AG04449 (cell line): ENCODE results near the gene NDOR1.

Experiments used
- CTCF ChIA-PET: fragments of 350-600 bp; formaldehyde crosslinking; extraction: SDS; loops from one replicate; lab custom pipeline; 2021; ENCODE audit warnings: antibody characterized with exemption; lab: Yijun Ruan, JAX
- POLR2A ChIA-PET: fragments of 400-600, 350-600 bp; formaldehyde crosslinking; extraction: SDS; loops from one replicate; lab custom pipeline; 2020; ENCODE audit warnings: antibody characterized with exemption, inconsistent platforms; lab: Yijun Ruan, JAX
- DNase-seq: peaks from one replicate; pipeline ENCODE4 v3.0.0-alpha.2; 2010; ENCODE audit warnings: low read depth, low spot score
- H3K4me3 ChIP-seq: 2 replicates; pipeline ENCODE4 v1.5.1; 2011; ENCODE audit warnings: low read depth, mild to moderate bottlenecking, control low read depth, low read length
- TF ChIP-seq, protein P1 (sequence below): IDR thresholded peaks from one replicate; pipeline ENCODE4 v1.5.1; 2011; ENCODE audit warnings: mild to moderate bottlenecking, moderate library complexity, low read length, control low read depth, inconsistent platforms; ENCODE audit not compliant: insufficient read depth; ENCODE audit errors: missing control alignments

Gene NDOR1

DNA sequence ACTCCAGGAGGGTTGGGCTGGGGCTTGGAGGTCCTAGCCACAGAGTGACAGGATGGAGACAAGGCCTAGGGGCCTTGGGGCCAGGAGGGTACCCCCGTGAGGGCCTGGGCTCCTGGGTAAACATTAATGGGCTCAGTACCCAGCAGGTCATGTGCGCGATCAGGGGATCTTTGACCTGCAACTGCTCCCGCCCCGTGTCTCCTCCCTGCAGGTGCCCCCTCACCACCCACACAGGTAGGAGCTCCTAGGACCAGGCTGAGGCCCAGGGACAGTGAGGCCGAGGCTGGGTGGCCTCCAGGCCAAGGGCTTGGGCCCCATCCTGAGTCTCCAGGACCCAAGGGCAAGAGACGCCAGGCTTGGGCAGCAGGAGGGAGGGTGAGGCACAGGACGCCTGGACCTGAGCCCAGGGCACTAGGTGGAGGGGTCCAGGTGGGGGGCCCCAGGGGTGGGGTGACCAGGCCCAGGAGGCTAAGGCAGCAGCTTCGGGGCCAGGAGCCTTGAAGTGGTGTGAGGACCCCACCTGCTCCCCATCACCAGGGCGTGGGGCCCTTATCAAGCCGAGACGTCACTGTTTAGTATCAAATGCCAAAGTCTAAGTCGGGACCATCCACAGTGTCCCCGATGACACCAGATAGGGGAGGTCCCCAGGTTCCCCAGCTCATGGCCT, 25.3 kb downstream of the NDOR1 start, which contains the start of gene SLC34A3:
Gene SLC34A3 (plus strand): TSS at position 197 of the 667 bp plus-strand sequence. CDS start 802 bp downstream, outside the sequence.
- TF ChIP-seq, protein P1, sequence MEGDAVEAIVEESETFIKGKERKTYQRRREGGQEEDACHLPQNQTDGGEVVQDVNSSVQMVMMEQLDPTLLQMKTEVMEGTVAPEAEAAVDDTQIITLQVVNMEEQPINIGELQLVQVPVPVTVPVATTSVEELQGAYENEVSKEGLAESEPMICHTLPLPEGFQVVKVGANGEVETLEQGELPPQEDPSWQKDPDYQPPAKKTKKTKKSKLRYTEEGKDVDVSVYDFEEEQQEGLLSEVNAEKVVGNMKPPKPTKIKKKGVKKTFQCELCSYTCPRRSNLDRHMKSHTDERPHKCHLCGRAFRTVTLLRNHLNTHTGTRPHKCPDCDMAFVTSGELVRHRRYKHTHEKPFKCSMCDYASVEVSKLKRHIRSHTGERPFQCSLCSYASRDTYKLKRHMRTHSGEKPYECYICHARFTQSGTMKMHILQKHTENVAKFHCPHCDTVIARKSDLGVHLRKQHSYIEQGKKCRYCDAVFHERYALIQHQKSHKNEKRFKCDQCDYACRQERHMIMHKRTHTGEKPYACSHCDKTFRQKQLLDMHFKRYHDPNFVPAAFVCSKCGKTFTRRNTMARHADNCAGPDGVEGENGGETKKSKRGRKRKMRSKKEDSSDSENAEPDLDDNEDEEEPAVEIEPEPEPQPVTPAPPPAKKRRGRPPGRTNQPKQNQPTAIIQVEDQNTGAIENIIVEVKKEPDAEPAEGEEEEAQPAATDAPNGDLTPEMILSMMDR, result no peak
- no peak within 1 kb of the TSS for H3K4me3 ChIP-seq
- ChIA-PET POLR2A (interaction anchor here (1.5 kb wide), 1 partner anchor 10 kb away, joined by 8 read pairs; the partner anchor contains the start of gene TUBB4B), CTCF (interaction anchor here (0.8 to 1.5 kb wide), 3 partner anchors 9 to 184 kb away, joined by 3 to 5 read pairs (median 3); no protein-coding TSS in a partner anchor)
- DNase-seq, result no peak

GRCh38 chr9:137231372-137232039, 26.0 kb downstream of the NDOR1 start:
- no peak overlapping the region for H3K4me3 ChIP-seq
- TF ChIP-seq, protein P1, result no peak
- ChIA-PET CTCF (interaction anchor here (0.8 to 1.5 kb wide), 3 partner anchors 9 to 185 kb away, joined by 3 to 5 read pairs (median 3); no protein-coding TSS in a partner anchor), POLR2A (interaction anchor here (1.5 kb wide), 1 partner anchor 9 kb away, joined by 8 read pairs; the partner anchor contains the start of gene TUBB4B)
- DNase-seq, result no peak

- ChIA-PET POLR2A (no interaction called here), CTCF (interaction anchor here (1.5 kb wide), 1 partner anchor 185 kb away, joined by 3 read pairs; no protein-coding TSS in a partner anchor)
- H3K4me3 ChIP-seq, result no peak overlapping the region
- TF ChIP-seq, protein P1, result no peak
- no peak for DNase-seq
Measured at GRCh38 chr9:137232101-137232500, 26.6 kb downstream of the NDOR1 start.

- H3K4me3 ChIP-seq, result no peak overlapping the region
- ChIA-PET POLR2A (interaction anchor here (0.6 kb wide), 1 partner anchor 174 kb away, joined by 3 read pairs; no protein-coding TSS in a partner anchor), CTCF (interaction anchor here (1.5 kb wide), 1 partner anchor 186 kb away, joined by 3 read pairs; no protein-coding TSS in a partner anchor)
- no peak for DNase-seq
- TF ChIP-seq, protein P1, result no peak
Measured at GRCh38 chr9:137232510-137232909, 27.0 kb downstream of the NDOR1 start.

DNA sequence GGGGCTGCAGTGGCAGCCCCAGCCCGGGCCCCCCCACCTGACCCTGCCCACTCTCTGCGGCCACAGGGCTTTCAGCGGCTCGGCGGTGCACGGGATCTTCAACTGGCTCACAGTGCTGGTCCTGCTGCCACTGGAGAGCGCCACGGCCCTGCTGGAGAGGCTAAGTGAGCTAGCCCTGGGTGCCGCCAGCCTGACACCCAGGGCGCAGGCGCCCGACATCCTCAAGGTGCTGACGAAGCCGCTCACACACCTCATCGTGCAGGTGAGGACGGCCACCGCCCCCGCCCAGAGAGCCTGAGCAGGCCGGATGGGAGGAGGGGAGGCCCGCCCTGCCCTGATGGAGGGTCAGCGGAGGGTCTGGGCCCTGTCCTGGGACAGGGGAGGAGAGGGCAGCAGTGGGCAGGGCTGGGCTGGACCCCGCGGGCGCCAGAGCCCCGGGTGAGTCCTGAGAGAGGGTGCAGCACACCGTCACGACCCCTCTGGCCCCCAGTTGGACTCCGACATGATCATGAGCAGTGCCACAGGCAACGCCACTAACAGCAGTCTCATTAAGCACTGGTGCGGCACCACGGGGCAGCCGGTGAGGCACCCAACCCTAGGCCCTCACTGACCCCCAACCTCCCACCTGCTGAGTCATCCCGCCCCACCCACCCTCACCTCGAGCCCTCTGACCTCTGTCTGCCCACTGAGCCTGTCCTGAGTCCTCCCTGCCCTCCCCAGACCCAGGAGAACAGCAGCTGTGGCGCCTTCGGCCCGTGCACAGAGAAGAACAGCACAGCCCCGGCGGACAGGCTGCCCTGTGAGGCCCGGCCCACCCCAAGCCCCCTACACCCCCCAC, 27.9 kb downstream of the NDOR1 start:
- CTCF ChIA-PET, result interaction anchor here (8.1 kb wide), 1 partner anchor 8 kb away, joined by 139 read pairs; the partner anchor contains the start of genes CYSRT1, RNF208 and RNF224

More for the DNA sequence above, 27.9 kb downstream of the NDOR1 start:
- POLR2A ChIA-PET, result no interaction called here
- H3K4me3 ChIP-seq, result no peak overlapping the region
- no peak for DNase-seq
- TF ChIP-seq, protein P1, result no peak
